ENCODE data around the gene ZDHHC19. TPM values are rescaled to one million over a fixed set of nuclear protein-coding genes. Genes with fewer than 3 reads are reported as not detected.

Gene ZDHHC19
- total RNA-seq, 1 experiment from 2014 or later, result not detected

GRCh38 chr3:196203846-196204245 is 7.4 kb downstream of the ZDHHC19 start:
- H3K27ac ChIP-seq, result no peak overlapping the region
- DNase-seq (ENCODE audit: low read depth in 1 of 2, low spot score in 2 of 2), result no peak
- H3K4me1 ChIP-seq (replicated peaks), result no peaks in the 10 kb centered on the region
- H3K9me3 ChIP-seq (replicated peaks), result no peaks in the 10 kb centered on the region
- no peaks in the 10 kb centered on the region for H3K27me3 ChIP-seq (replicated peaks)
- H3K36me3 ChIP-seq, result no peaks in the 10 kb centered on the region
- no peak overlapping the region for H3K4me3 ChIP-seq

- Histone ChIP-seq H3K4me1 (replicated peaks) (no peaks in the 10 kb centered on the region), H3K27ac (no peak overlapping the region), H3K9me3 (replicated peaks) (no peaks in the 10 kb centered on the region), H3K36me3 (no peaks in the 10 kb centered on the region), H3K27me3 (replicated peaks) (no peaks in the 10 kb centered on the region), H3K4me3 (no peak overlapping the region)
- no peak for DNase-seq (ENCODE audit: low read depth in 1 of 2, low spot score in 2 of 2)
Observed at GRCh38 chr3:196202516-196202970, 8.7 kb downstream of the ZDHHC19 start.

- no peaks in the 10 kb centered on the region for H3K9me3 ChIP-seq (replicated peaks)
- H3K27me3 ChIP-seq (replicated peaks), result no peaks in the 10 kb centered on the region
- H3K27ac ChIP-seq, result no peak overlapping the region
- no peaks in the 10 kb centered on the region for H3K36me3 ChIP-seq
- no peak for DNase-seq (ENCODE audit: low read depth in 1 of 2, low spot score in 2 of 2)
- no peak overlapping the region for H3K4me3 ChIP-seq
- H3K4me1 ChIP-seq (replicated peaks), result no peaks in the 10 kb centered on the region
Observed at GRCh38 chr3:196198771-196199753, 12.1 kb downstream of the ZDHHC19 start.

GRCh38 chr3:196198081-196198675 is 13.0 kb downstream of the ZDHHC19 start:
- no peak for DNase-seq (ENCODE audit: low read depth in 1 of 2, low spot score in 2 of 2)

GRCh38 chr3:196197524-196197923 is 13.7 kb downstream of the ZDHHC19 start:
- Histone ChIP-seq H3K4me1 (replicated peaks) (no peaks in the 10 kb centered on the region), H3K4me3 (no peak overlapping the region), H3K27ac (no peak overlapping the region), H3K36me3 (no peaks in the 10 kb centered on the region), H3K9me3 (replicated peaks) (no peaks in the 10 kb centered on the region), H3K27me3 (replicated peaks) (no peaks in the 10 kb centered on the region)
- no peak for DNase-seq (ENCODE audit: low read depth in 1 of 2, low spot score in 2 of 2)

More at GRCh38 chr3:196198081-196198675, 13.0 kb downstream of the ZDHHC19 start:
- H3K36me3 ChIP-seq, result no peaks in the 10 kb centered on the region
- H3K27ac ChIP-seq, result no peak overlapping the region
- no peaks in the 10 kb centered on the region for H3K27me3 ChIP-seq (replicated peaks)
- H3K9me3 ChIP-seq (replicated peaks), result no peaks in the 10 kb centered on the region
- H3K4me3 ChIP-seq, result no peak overlapping the region
- H3K4me1 ChIP-seq (replicated peaks), result no peaks in the 10 kb centered on the region

GRCh38 chr3:196195664-196196265 is 15.4 kb downstream of the ZDHHC19 start:
- no peak for DNase-seq (ENCODE audit: low read depth in 1 of 2, low spot score in 2 of 2)
- H3K36me3 ChIP-seq, result no peaks in the 10 kb centered on the region

GRCh38 chr3:196194542-196194915 is 16.7 kb downstream of the ZDHHC19 start:
- no peak for DNase-seq (ENCODE audit: low read depth in 1 of 2, low spot score in 2 of 2)
- H3K9me3 ChIP-seq (replicated peaks), result no peaks in the 10 kb centered on the region
- no peaks in the 10 kb centered on the region for H3K36me3 ChIP-seq
- H3K27ac ChIP-seq, result no peak overlapping the region
- H3K4me3 ChIP-seq, result no peak overlapping the region
- no peaks in the 10 kb centered on the region for H3K27me3 ChIP-seq (replicated peaks)
- H3K4me1 ChIP-seq (replicated peaks), result no peaks in the 10 kb centered on the region

More at GRCh38 chr3:196195664-196196265, 15.4 kb downstream of the ZDHHC19 start:
- Histone ChIP-seq H3K9me3 (replicated peaks) (no peaks in the 10 kb centered on the region), H3K27me3 (replicated peaks) (no peaks in the 10 kb centered on the region), H3K4me3 (no peak overlapping the region), H3K27ac (no peak overlapping the region), H3K4me1 (replicated peaks) (no peaks in the 10 kb centered on the region)

GRCh38 chr3:196193736-196194541 is 17.3 kb downstream of the ZDHHC19 start:
- Histone ChIP-seq H3K27ac (no peak overlapping the region), H3K9me3 (replicated peaks) (no peaks in the 10 kb centered on the region), H3K36me3 (no peaks in the 10 kb centered on the region), H3K4me1 (replicated peaks) (no peaks in the 10 kb centered on the region), H3K4me3 (no peak overlapping the region), H3K27me3 (replicated peaks) (no peaks in the 10 kb centered on the region)
- DNase-seq (ENCODE audit: low read depth in 1 of 2, low spot score in 2 of 2), result no peak

GRCh38 chr3:196193133-196193735 is 18.0 kb downstream of the ZDHHC19 start:
- DNase-seq (ENCODE audit: low read depth in 1 of 2, low spot score in 2 of 2), result no peak
- Histone ChIP-seq H3K36me3 (no peaks in the 10 kb centered on the region), H3K9me3 (replicated peaks) (no peaks in the 10 kb centered on the region), H3K27ac (no peak overlapping the region), H3K4me3 (no peak overlapping the region), H3K27me3 (replicated peaks) (no peaks in the 10 kb centered on the region), H3K4me1 (replicated peaks) (no peaks in the 10 kb centered on the region)

GRCh38 chr3:196192524-196193051 is 18.6 kb downstream of the ZDHHC19 start:
- H3K4me3 ChIP-seq, result no peak overlapping the region
- no peaks in the 10 kb centered on the region for H3K27me3 ChIP-seq (replicated peaks)
- H3K4me1 ChIP-seq (replicated peaks), result no peaks in the 10 kb centered on the region
- no peak overlapping the region for H3K27ac ChIP-seq
- H3K36me3 ChIP-seq, result no peaks in the 10 kb centered on the region
- H3K9me3 ChIP-seq (replicated peaks), result no peaks in the 10 kb centered on the region
- DNase-seq (ENCODE audit: low read depth in 1 of 2, low spot score in 2 of 2), result no peak

GRCh38 chr3:196192036-196192523 is 19.1 kb downstream of the ZDHHC19 start:
- Histone ChIP-seq H3K36me3 (no peaks in the 10 kb centered on the region), H3K27ac (no peak overlapping the region), H3K9me3 (replicated peaks) (no peaks in the 10 kb centered on the region), H3K4me3 (no peak overlapping the region), H3K4me1 (replicated peaks) (no peaks in the 10 kb centered on the region), H3K27me3 (replicated peaks) (no peaks in the 10 kb centered on the region)
- DNase-seq (ENCODE audit: low read depth in 1 of 2, low spot score in 2 of 2), result no peak

- Histone ChIP-seq H3K27me3 (replicated peaks) (no peaks in the 10 kb centered on the region), H3K36me3 (no peaks in the 10 kb centered on the region), H3K9me3 (replicated peaks) (no peaks in the 10 kb centered on the region), H3K4me3 (no peak overlapping the region), H3K27ac (no peak overlapping the region), H3K4me1 (replicated peaks) (no peaks in the 10 kb centered on the region)
- DNase-seq (ENCODE audit: low read depth in 1 of 2, low spot score in 2 of 2), result no peak
Observed at GRCh38 chr3:196189566-196190347, 21.4 kb downstream of the ZDHHC19 start.
